RWPE2 (cell line): ENCODE data around the gene DNAJC11.

Experiments
- ATAC-seq: fragments of 200-7000 bp; cut with Tn5 transposase; 3 replicates; pipeline ENCODE4 v1.9.1; 2021; ENCODE audit warnings: low read depth
- DNase-seq: peaks from one replicate; pipeline ENCODE4 v3.0.0-alpha.2; 2020; ENCODE audit warnings: low spot score
- H3K27ac ChIP-seq: fragments of 450-650 bp; 2 replicates; pipeline ENCODE4 v1.5.1; 2017; ENCODE audit warnings: mild to moderate bottlenecking; ENCODE audit not compliant: poor library complexity, severe bottlenecking
- H3K27me3 ChIP-seq: fragments of 250-450 bp; sonication (Bioruptor Pico); 2 replicates; pipeline ENCODE4 v1.5.1; 2021; ENCODE audit warnings: mild to moderate bottlenecking, moderate library complexity; ENCODE audit not compliant: insufficient read depth, poor library complexity, severe bottlenecking
- H3K36me3 ChIP-seq: fragments of 250-450 bp; sonication (Bioruptor Pico); 2 replicates; pipeline ENCODE4 v1.5.1; 2020; ENCODE audit warnings: low read depth, mild to moderate bottlenecking, moderate library complexity
- H3K4me1 ChIP-seq: fragments of 250-450 bp; sonication (Bioruptor Pico); 2 replicates; pipeline ENCODE4 v1.5.1; 2021; ENCODE audit warnings: mild to moderate bottlenecking, moderate library complexity; ENCODE audit not compliant: insufficient read depth, poor library complexity, severe bottlenecking
- H3K4me3 ChIP-seq: fragments of 250-450 bp; sonication (Bioruptor Pico); 2 replicates; pipeline ENCODE4 v1.5.1; 2021; ENCODE audit warnings: mild to moderate bottlenecking, moderate library complexity; ENCODE audit not compliant: severe bottlenecking
- H3K9me3 ChIP-seq: fragments of 250-450 bp; sonication (Bioruptor Pico); 2 replicates; pipeline ENCODE4 v1.5.1; 2021; ENCODE audit warnings: mild to moderate bottlenecking, moderate library complexity; ENCODE audit not compliant: severe bottlenecking
- TF ChIP-seq, protein P1 (sequence below): fragments of 450-650 bp; IDR thresholded peaks from one replicate; pipeline ENCODE4 v1.5.1; 2017; ENCODE audit warnings: mild to moderate bottlenecking, moderate library complexity; ENCODE audit not compliant: poor library complexity, severe bottlenecking

The DNAJC11 gene

DNA sequence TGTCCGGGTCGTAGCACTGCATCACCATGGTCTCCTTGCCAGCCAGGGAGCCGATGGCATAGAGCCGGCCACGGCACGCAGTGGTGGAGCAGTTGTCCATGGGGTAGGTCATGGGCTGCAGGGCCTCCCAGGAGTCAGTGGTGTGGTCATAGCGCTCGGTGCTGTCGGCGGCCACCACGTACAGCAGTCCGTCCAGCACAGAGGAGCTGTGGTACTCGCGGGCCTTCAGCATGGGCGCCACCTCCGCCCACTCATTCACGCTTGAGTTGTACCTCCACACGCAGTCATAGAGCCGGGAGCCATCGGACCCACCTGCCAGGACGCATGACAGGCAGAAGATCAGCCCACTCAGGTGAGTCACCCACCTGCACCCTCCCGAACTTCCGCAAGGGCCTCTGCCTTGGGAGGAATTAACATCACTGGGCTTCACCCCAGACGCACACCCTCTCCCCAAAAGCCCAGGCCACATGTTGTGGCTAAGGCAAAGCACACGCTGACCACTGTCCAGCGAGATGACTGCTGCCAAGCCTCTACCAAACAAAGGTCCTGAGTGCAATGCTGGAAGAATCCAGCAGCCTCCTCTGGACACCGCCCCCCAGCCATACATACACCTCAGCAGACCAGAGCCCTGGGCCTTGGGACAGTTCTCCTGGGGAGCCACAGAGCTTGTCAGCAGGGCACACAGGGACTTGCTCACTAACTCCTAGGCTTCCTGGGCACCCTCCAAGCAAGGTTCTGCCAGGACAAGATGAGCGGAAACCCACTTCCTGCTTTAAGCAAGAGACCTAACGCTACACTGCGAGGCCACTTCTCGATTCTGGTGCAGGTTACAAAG, 102.3 kb downstream of the DNAJC11 start:
- Histone ChIP-seq H3K36me3 (peaks cover 54% of the 10 kb centered on the region), H3K4me3 (peak overlapping the region; percentile 52), H3K4me1 (peaks cover 24% of the 10 kb centered on the region), H3K27me3 (no peaks in the 10 kb centered on the region), H3K27ac (peak overlapping the region; percentile 85), H3K9me3 (no peaks in the 10 kb centered on the region)
- ATAC-seq (peak; percentile 40), DNase-seq (peak; percentile 80)
- TF ChIP-seq, protein P1, sequence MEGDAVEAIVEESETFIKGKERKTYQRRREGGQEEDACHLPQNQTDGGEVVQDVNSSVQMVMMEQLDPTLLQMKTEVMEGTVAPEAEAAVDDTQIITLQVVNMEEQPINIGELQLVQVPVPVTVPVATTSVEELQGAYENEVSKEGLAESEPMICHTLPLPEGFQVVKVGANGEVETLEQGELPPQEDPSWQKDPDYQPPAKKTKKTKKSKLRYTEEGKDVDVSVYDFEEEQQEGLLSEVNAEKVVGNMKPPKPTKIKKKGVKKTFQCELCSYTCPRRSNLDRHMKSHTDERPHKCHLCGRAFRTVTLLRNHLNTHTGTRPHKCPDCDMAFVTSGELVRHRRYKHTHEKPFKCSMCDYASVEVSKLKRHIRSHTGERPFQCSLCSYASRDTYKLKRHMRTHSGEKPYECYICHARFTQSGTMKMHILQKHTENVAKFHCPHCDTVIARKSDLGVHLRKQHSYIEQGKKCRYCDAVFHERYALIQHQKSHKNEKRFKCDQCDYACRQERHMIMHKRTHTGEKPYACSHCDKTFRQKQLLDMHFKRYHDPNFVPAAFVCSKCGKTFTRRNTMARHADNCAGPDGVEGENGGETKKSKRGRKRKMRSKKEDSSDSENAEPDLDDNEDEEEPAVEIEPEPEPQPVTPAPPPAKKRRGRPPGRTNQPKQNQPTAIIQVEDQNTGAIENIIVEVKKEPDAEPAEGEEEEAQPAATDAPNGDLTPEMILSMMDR = no peak

DNA sequence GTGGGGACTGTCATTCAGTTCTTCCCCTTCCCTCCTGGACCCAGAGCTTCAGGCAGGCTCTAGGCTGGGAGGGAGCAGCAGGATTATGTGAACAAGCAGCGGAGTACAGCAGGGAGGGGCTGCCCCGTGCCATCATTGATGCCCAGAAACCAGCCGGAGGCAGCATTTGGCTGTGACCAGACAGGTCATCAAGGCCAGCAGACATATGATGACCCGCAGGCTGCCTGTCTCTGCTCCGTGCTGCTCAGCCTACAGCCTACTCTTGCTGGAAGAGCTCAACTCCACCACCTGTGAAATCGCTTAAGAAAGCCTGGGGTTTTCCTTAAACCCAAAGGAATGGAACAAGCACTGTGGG, 103.9 kb downstream of the DNAJC11 start:
- no peak for ATAC-seq
- peaks cover 70% of the 10 kb centered on the region for H3K36me3 ChIP-seq

GRCh38 chr1:6596886-6597776, 104.5 kb downstream of the DNAJC11 start:
- no peak overlapping the region for H3K27ac ChIP-seq
- TF ChIP-seq, protein P1 = no peak
- DNase-seq (peak; percentile 49), ATAC-seq (no peak)
- H3K27me3 ChIP-seq = no peaks in the 10 kb centered on the region
- H3K4me3 ChIP-seq = no peak overlapping the region
- H3K36me3 ChIP-seq = peaks cover 76% of the 10 kb centered on the region
- H3K4me1 ChIP-seq = peaks cover 14% of the 10 kb centered on the region
- no peaks in the 10 kb centered on the region for H3K9me3 ChIP-seq

More for the DNA sequence above, 103.9 kb downstream of the DNAJC11 start:
- no peak for DNase-seq
- Histone ChIP-seq H3K4me1 (peaks cover 14% of the 10 kb centered on the region), H3K4me3 (no peak overlapping the region), H3K27ac (no peak overlapping the region), H3K27me3 (no peaks in the 10 kb centered on the region), H3K9me3 (no peaks in the 10 kb centered on the region)
- TF ChIP-seq, protein P1 = no peak

GRCh38 chr1:6596351-6596750, 105.3 kb downstream of the DNAJC11 start:
- H3K9me3 ChIP-seq = no peaks in the 10 kb centered on the region
- TF ChIP-seq, protein P1 = no peak

More at GRCh38 chr1:6596351-6596750, 105.3 kb downstream of the DNAJC11 start:
- Histone ChIP-seq H3K27me3 (no peaks in the 10 kb centered on the region), H3K27ac (no peak overlapping the region), H3K4me3 (no peak overlapping the region), H3K4me1 (peaks cover 14% of the 10 kb centered on the region), H3K36me3 (peaks cover 76% of the 10 kb centered on the region)
- no peak for DNase-seq
- no peak for ATAC-seq
